Mucosa of descending colon (tissue), 3 donors: ENCODE results near the gene CTXN1. TPM values are rescaled to one million over a fixed set of nuclear protein-coding genes. Genes with fewer than 3 reads are reported as not detected.
A peak's percentile ranks its signal among the peaks of the same experiment; 100 is the strongest.

Experiments used
- ATAC-seq: fragments of 200-7000 bp; cut with Tn5 transposase; one replicate; pipeline ENCODE4 v1.9.1; 2020; ENCODE audit warnings: mild to moderate bottlenecking, moderate library complexity
- DNase-seq, 3 donors: peaks; one replicate each; pipeline ENCODE4 v3.0.0-alpha.2; 2020
- H3K36me3 ChIP-seq: fragments of 200-600 bp; one replicate; pipeline ENCODE4 v1.8.0; 2021; ENCODE audit warnings: low read depth, mild to moderate bottlenecking
- H3K4me1 ChIP-seq: fragments of 200-600 bp; one replicate; pipeline ENCODE4 v1.8.0; 2021; ENCODE audit warnings: low read depth, mild to moderate bottlenecking
- H3K4me3 ChIP-seq: fragments of 200-600 bp; one replicate; pipeline ENCODE4 v1.8.0; 2021; ENCODE audit warnings: mild to moderate bottlenecking
- H3K9me3 ChIP-seq: fragments of 200-600 bp; one replicate; pipeline ENCODE4 v1.8.0; 2021; ENCODE audit warnings: mild to moderate bottlenecking
- intact Hi-C, 2 donors: fragments of 100-400 bp; cut with DNase I in 1 of 2; cut with micrococcal nuclease in 1 of 2; formaldehyde crosslinking; loops; one replicate each; pipeline versions ENCODE4 v1.11.0 to v1.11.1; 2022; cut with DNase I, micrococcal nuclease
- total RNA-seq, 3 donors: library from RNA; stranded (reverse); fragmentation: NEBNext Ultra II Directional in 2 of 3; extraction: Animal tissue kit (Norgen Biotek cat#: 25700) in 2 of 3; gene quantifications; one replicate each; pipeline versions ENCODE4 v1.2.1 to v1.2.4, GENCODE V29; 2021 to 2023
- TF ChIP-seq, protein P1 (sequence below): fragments of 200-600 bp; IDR thresholded peaks from one replicate; pipeline ENCODE4 v1.8.0; 2022; ENCODE audit warnings: antibody characterized with exemption, mild to moderate bottlenecking
- donor health status: DM: no; HTN: no; CAD: no; lungs with moderate emphysema.
- donor health status: DM: no; HTN: no; CAD: no.
- donor health status: DM: no; HTN: yes; CAD: no.

Gene CTXN1
- total RNA-seq, 3 donors from 2014 or later = 0.69 to 28.3 (median 1.9) TPM

DNA sequence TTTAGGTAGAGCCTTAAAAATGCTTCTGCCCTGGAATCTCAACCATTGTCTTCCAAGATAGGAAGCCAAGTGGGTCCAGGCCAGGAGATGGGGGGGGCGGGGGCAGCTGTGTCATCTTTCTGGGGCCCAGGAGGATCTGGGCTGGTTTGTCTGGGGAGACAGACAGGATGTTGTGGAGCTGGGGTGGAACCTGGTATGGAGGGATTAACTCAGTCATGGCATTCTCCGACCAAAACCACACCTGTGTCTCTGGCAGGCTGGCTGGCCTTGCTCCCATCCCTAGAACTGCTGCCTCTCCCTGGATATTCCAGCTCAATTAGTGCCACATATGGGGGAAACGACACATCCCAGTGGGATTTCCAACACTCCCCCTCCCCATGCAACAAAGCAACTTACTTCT lies 25.0 kb downstream of the CTXN1 start:
- TF ChIP-seq, protein P1, sequence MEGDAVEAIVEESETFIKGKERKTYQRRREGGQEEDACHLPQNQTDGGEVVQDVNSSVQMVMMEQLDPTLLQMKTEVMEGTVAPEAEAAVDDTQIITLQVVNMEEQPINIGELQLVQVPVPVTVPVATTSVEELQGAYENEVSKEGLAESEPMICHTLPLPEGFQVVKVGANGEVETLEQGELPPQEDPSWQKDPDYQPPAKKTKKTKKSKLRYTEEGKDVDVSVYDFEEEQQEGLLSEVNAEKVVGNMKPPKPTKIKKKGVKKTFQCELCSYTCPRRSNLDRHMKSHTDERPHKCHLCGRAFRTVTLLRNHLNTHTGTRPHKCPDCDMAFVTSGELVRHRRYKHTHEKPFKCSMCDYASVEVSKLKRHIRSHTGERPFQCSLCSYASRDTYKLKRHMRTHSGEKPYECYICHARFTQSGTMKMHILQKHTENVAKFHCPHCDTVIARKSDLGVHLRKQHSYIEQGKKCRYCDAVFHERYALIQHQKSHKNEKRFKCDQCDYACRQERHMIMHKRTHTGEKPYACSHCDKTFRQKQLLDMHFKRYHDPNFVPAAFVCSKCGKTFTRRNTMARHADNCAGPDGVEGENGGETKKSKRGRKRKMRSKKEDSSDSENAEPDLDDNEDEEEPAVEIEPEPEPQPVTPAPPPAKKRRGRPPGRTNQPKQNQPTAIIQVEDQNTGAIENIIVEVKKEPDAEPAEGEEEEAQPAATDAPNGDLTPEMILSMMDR = no peak
- Histone ChIP-seq H3K36me3 (peaks cover 6% of the 10 kb centered on the region), H3K4me3 (no peak overlapping the region), H3K9me3 (no peaks in the 10 kb centered on the region), H3K4me1 (peaks cover 21% of the 10 kb centered on the region)
- DNase-seq (no peak), ATAC-seq (no peak)
- intact Hi-C loops = loop anchor here in 1 of 2 donors (10.0 kb wide), 1 partner anchor 46 kb away; no protein-coding TSS in a partner anchor

DNA sequence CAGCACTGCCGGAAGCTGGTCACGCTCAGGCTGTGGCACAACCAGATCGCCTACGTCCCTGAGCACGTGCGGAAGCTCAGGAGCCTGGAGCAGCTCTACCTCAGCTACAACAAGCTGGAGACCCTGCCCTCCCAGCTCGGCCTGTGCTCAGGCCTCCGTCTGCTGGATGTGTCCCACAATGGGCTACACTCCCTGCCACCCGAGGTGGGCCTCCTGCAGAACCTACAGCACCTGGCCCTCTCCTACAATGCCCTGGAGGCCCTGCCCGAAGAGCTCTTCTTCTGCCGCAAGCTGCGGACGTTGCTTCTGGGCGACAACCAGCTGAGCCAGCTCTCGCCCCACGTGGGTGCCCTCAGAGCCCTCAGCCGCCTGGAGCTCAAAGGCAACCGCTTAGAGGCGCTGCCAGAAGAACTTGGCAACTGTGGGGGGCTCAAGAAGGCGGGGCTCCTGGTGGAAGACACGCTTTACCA lies 25.5 kb downstream of the CTXN1 start:
- H3K4me3 ChIP-seq = no peak overlapping the region
- ATAC-seq (no peak), DNase-seq (peak in 1 of 3 donors; percentile 57)
- TF ChIP-seq, protein P1 = no peak
- H3K4me1 ChIP-seq = peaks cover 21% of the 10 kb centered on the region
- H3K36me3 ChIP-seq = peaks cover 6% of the 10 kb centered on the region
- H3K9me3 ChIP-seq = no peaks in the 10 kb centered on the region
- intact Hi-C loops = loop anchor here in 1 of 2 donors (10.0 kb wide), 1 partner anchor 46 kb away; no protein-coding TSS in a partner anchor

DNA sequence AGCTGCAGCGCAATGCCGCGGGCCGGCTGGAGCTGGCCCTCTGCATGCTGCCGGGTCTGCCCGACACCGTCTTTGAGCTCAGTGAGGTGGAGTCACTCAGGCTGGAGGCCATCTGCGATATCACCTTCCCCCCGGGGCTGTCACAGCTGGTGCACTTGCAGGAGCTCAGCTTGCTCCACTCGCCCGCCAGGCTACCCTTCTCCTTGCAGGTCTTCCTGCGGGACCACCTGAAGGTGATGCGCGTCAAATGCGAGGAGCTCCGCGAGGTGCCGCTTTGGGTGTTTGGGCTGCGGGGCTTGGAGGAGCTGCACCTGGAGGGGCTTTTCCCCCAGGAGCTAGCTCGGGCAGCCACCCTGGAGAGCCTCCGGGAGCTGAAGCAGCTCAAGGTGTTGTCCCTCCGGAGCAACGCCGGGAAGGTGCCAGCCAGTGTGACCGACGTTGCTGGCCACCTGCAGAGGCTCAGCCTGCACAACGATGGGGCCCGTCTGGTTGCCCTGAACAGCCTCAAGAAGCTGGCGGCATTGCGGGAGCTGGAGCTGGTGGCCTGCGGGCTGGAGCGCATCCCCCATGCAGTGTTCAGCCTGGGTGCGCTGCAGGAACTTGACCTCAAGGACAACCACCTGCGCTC lies 26.1 kb downstream of the CTXN1 start:
- Histone ChIP-seq H3K4me1 (peaks cover 18% of the 10 kb centered on the region), H3K4me3 (no peak overlapping the region), H3K9me3 (no peaks in the 10 kb centered on the region), H3K36me3 (peaks cover 6% of the 10 kb centered on the region)
- intact Hi-C loops = loop anchor here in 1 of 2 donors (10.0 kb wide), 1 partner anchor 45 kb away; no protein-coding TSS in a partner anchor
- TF ChIP-seq, protein P1 = no peak
- DNase-seq (peak in 1 of 3 donors; percentile 54), ATAC-seq (no peak)

DNA sequence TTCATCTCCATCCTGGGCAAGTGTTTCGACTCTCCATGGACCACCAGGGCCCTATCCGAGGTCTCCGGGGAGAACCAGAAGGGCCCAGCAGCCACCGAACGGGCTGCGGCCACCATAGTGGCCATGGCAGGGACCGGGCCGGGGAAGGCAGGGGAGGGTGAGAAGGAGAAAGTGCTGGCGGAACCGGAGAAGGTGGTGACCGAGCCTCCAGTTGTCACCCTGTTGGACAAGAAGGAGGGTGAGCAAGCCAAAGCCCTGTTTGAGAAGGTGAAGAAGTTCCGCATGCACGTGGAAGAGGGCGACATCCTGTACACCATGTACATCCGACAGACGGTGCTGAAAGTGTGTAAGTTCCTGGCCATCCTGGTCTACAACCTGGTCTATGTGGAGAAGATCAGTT lies 27.0 kb downstream of the CTXN1 start:
- Histone ChIP-seq H3K4me1 (peaks cover 13% of the 10 kb centered on the region), H3K4me3 (no peak overlapping the region), H3K9me3 (no peaks in the 10 kb centered on the region), H3K36me3 (peaks cover 6% of the 10 kb centered on the region)
- intact Hi-C loops = no loop called here
- DNase-seq (no peak), ATAC-seq (no peak)
- TF ChIP-seq, protein P1 = no peak

DNA sequence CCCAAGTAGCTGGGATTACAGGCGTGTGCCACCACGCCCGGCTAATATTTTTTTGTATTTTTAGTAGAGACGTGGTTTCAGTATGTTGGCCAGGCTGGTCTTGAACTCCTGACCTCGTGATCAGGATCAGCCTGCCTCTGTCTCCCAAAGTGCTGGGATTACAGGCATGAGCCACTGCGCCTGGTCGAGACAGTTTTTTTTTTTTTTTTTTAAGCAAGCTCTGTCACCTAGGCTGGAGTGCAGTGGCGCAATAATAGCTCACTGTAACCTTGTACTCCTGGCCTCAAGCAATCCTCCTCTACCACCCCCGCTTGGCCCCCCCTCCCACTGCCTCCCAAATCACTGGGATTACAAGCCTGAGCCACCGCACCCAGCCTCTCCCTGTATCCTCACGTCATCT lies 28.6 kb downstream of the CTXN1 start:
- Histone ChIP-seq H3K36me3 (no peaks in the 10 kb centered on the region), H3K4me3 (no peak overlapping the region), H3K4me1 (no peaks in the 10 kb centered on the region), H3K9me3 (no peaks in the 10 kb centered on the region)
- no peak for ATAC-seq
- TF ChIP-seq, protein P1 = no peak
- intact Hi-C loops = no loop called here
- DNase-seq = no peak
